Left renal pelvis (tissue), 4 donors: Measurements from ENCODE around the gene RAD51B. TPM values are rescaled to one million over a fixed set of nuclear protein-coding genes. Genes with fewer than 3 reads are reported as not detected.
"Not testable (repeated sequence)": the region's sequence is repeated elsewhere in the genome, so short reads cannot be mapped to it uniquely, and the experiment has no call there.

Source experiments
- DNase-seq, 4 donors: peaks; one replicate each; pipeline ENCODE4 v3.0.0-alpha.2; 2013; ENCODE audit warnings: low read depth in 4 of 4, low spot score in 3 of 4
- polyA plus RNA-seq, 4 donors: library from polyadenylated mRNA; unstranded; fragments of 120-200 nt; gene quantifications; one replicate each; pipeline ENCODE4 v1.2.1, GENCODE V29; 2013; ENCODE audit not compliant: insufficient read length in 4 of 4

RAD51B gene
- polyA plus RNA-seq, 4 donors = 9.4 to 12.6 (median 11.6) TPM

DNA sequence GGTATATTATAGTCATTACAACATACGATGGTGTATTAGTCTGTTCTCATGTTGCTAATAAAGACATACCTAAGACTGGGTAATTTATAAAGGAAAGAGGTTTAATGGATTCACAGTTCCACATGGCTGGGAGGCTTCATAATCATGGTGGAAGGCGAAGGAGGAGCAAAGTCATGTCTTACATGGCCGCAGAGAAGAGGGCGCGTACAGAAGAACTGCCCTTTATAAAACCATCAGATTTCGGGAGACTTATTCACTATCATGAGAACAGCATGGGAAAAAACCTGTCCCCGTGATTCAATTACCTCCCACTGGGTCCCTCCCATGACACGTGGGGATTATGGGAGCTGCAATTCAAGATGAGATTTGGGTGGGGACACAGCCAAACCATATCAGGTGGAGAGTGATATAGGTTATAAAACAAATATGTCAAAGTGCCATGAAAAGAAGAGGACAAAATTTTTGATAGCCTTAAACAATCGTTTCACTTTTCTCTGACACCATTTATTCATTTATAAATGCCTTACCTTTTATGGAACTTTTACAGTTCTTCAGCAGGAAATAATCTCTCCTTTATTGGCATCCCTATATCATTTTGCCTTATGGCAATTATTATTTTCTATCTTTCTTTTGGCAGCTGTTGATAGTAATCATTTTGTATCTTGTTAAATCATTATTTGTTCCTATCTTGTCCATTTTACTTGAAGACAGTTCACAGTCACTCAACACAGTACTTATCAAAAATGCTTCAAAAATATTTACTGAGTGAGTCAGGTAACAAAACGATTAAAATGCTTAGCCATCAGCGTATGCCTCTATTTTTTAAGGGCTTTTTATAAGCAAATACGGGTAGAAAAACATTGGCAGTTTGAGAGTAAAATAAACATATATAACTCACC, 196.0 kb downstream of the RAD51B start:
- no peak for DNase-seq

- no peak for DNase-seq
Measured at GRCh38 chr14:68016255-68016914, 196.8 kb downstream of the RAD51B start.

- DNase-seq = no peak
Measured at GRCh38 chr14:68018598-68018997, 199.0 kb downstream of the RAD51B start.

DNA sequence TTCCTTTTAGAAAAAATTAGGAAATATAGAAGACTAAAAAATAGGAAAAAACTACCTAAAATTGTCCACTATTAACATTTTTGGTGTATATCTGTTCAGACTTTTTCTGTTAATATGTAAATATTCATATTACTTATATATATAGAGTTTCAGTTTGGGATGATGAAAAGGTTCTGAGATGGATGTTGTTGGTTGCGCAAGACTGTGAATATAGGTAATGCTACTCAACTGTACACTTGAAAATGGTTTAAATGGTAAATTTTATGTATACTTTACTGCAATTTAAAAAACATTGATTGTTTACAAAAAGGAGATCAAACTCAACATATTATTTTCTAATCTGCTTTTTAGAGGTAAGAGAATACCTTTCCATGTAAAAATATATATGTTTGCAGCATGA, 200.9 kb downstream of the RAD51B start:
- DNase-seq = no peak

DNA sequence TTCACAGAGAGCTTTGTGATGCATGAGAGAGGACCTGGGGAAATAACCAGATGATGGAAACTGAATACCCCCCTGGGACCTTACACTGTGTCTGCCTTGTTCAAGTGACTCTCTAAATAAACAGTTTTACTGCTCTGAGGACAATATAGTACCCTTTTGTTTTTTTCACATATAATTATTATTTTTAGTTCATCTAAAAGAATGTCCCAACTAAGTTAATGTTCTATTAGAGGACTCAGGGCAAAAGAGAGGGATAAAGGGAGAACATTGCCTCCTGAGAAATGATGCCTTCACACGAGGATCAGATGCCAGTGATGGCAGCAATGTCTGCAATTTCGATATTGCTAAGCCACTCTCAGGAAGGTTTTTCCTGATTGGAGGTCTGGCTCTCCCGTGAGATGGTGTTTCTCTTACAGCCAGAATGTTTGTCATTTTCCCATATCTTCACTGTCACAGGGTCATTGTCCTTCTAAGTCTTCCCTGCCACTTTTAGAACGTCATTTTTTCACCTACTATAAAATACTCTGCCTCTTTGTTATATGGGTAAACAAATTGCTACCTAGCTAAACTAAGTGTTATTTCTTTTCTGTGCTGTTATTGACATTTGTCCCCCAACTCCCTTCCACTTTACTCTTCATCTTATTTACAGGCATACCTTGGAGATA, 201.6 kb downstream of the RAD51B start:
- no peak for DNase-seq

DNA sequence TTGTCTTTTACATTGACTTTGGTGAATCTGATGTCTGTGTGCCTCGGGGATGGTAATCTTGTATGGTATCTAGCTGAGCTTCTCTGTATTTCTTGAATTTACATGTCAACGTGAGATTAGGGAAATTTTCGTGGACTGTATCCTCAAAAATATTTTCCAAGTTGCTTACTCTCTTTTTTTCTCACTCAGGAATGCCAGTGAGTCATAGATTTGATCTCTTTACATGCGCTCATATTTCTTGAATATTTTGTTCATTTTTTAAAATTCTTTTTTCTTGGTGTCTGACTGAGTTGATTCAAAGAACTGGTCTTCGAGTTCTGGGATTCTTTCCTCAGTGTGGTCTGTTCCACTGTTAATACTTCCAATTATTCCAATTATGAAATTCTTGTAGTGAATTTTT, 207.7 kb downstream of the RAD51B start:
- no peak for DNase-seq

DNA sequence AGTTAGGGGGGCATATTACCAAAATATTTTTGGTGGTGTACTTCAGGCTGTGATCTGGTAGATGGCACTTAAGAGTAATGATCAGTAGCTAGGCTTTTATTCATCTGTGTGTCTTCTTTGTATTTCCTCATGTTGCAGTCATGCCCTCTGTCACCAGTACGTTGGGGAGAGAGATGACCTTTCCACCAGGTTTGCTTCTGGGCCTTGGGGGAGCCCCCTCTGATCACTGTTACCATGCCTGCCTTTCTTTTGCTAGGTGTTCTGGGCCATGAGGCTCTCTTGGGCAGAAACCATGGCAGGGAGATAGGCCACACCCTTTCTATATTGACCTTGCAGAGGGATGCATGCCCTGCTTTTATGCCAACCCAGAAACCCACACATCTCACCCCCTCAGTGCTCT, 208.5 kb downstream of the RAD51B start:
- DNase-seq = no peak

GRCh38 chr14:68031011-68031410, 211.4 kb downstream of the RAD51B start:
- not testable (repeated sequence) for DNase-seq

GRCh38 chr14:68032154-68032553, 212.6 kb downstream of the RAD51B start:
- no peak for DNase-seq

DNA sequence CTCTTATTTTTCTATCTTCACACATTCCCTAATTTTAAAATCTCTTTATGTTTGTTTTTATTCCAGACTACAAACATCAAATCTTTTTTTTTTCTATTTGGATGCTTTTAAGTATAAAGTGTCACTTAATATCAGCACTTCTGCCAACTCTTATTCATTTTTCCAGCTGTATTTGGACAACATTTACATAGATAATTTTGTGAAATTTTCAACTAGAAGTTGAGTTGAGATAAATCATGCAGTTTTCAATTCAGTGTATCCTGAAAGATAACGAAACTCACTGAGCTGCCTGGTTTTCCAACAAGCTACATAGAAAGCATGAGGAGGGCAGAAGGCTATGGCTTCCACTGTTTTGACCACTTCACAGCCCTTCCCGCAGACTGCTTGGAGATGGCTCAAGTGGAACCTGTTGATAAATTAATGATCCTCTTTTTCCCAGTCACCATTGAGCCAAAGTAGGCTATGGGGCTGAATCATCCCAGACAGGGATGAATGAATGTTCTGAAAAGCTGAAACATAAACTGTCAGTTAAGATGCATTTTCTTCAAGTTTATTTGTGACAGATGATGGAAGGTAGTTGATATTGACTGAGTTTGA, 213.9 kb downstream of the RAD51B start:
- DNase-seq = no peak

DNA sequence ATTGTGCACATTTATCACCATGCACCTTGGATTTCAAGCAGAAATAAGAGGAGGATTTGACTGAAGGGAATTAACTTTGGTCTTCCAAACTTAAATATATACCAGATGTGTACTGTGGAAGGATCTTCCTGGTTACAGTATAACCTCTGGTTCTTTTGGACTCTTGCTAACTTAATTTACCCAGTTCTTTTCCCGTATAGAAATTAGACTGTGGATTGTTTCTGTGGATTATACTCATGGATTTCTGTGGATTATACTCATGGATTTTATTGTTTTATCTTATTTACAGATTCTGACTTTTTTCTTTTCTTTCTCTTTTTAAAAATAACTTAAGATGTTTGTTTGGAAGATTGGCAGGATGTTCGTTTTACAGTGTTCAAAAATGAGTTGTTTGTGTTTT, 215.3 kb downstream of the RAD51B start:
- no peak for DNase-seq

DNA sequence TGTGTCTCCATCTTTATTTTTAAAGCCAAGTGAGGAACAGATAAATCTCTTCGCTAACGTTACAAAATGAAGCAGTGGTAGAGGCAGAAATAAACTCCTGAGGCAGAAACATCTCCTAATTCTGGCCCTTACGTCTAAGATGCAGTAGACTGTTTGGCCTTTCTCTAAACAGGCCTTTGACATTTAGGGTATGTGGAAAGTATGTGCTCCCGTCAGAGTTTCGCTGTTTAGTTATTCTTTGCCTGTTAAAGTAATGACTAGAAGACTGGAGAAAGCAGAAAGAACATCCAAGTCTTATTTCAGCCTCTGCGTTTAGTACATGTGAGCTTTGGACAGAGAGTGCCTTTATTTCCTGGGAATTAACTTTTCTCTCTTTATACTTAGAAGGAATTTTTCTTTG, 216.6 kb downstream of the RAD51B start:
- DNase-seq = no peak

- DNase-seq = no peak
Measured at GRCh38 chr14:68039593-68039992, 220.0 kb downstream of the RAD51B start.

DNA sequence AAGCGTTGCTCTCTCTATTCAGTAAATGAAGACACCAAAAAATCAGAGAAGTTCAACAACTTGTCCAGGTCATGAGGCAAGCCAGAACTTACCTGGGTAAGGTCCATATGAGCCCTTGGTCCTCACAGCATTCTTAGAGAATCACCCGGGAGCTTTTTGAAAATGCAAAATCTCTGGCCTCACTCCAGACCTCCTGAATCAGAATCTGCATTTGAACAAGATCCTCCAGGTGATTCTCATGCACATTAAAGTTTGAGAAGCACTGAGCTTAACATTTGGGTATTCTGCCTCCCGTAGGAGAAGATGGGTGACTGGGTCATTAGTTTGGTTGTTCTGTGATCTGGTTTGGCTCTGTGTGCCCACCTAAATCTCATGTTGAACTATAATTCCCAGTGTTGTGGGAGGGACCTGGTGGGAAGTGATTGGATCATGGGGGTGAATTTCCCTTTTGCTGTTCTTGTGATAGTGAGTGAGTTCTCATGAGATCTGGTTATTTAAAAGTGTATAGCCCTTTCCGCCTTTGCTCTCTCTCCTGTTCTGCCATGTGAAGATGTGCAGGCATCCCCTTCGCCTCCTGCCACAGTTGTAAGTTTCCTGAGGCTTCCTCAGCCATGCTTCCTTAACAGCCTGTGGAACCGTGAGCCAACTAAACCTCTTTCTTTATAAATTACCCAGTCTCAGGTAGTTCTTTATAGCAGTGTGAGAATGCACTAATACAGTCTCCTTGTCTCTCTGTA, 221.2 kb downstream of the RAD51B start:
- DNase-seq = no peak

DNA sequence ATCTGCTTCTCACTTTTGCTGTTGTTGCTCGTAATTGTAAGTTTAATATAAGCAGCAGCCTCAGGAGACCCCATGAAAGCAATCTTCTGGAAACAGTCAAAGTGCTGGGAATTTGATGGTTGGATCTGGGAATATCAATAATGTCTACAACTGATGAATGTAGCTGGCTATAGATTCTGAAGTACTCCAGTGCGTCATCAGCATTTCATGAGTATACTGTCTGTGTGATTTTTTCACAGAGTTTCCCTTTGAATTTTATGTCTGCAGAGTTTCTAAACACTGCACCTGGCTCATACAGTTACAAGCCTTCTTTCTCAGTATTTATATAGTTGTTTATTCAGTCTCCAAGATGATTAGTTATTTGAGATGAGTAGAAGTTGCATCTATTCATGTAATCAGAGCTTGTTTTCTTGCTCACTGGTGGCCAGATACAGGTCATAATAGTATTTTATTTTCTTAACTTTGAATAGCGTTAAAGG, 222.3 kb downstream of the RAD51B start:
- no peak for DNase-seq

DNA sequence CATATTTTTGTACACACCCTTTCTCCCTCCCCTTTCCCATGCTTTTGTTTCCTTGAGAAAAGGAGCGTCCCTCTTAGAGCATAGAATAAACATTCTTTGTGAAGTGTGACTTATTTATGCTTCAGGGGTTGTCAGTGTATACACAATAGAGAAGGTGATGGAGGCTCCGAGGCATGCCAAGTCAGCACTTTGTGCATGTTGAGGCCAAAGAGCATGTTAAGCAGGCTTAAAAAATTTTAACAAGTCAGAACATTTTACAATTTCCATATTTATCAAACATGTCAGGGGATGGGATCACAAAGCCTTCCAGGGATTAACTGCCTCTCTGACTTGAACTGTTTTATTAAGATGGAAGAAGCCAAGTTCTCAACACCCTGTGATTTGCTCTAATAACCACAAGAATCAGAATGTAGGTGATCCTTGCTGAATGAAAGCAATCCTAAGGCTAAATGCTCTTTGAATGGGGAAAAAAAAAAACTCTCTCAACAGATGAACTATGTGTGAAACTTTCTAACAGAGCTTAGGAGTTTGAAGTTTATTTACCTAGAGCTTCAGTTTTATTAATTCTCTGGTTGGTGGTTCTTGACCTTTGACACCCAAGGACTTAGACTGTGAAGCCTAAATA, 223.1 kb downstream of the RAD51B start:
- no peak for DNase-seq

GRCh38 chr14:68043752-68044151, 224.2 kb downstream of the RAD51B start:
- no peak for DNase-seq

- no peak for DNase-seq
Measured at GRCh38 chr14:68047906-68048305, 228.3 kb downstream of the RAD51B start.

- not testable (repeated sequence) for DNase-seq
Measured at GRCh38 chr14:68048815-68049214, 229.2 kb downstream of the RAD51B start.

- DNase-seq = no peak
Measured at GRCh38 chr14:68050177-68050576, 230.6 kb downstream of the RAD51B start.
